OCI-LY1 (cell line): ENCODE results near the gene NBPF20.
"Not testable (repeated sequence)": the region's sequence is repeated elsewhere in the genome, so short reads cannot be mapped to it uniquely, and the experiment has no call there.

Experiments
- CTCF ChIP-seq: fragments of 200-600 bp; sonication (generic), shearing (Covaris generic); IDR thresholded peaks from 2 replicates; pipeline ENCODE4 v1.5.1; 2017; ENCODE audit warnings: mild to moderate bottlenecking, antibody characterized with exemption, low read length, moderate library complexity, mixed read lengths
- EZH2 ChIP-seq: fragments of 200-600 bp; sonication (generic), shearing (Covaris generic); IDR thresholded peaks from 2 replicates; pipeline ENCODE4 v1.8.0; 2017; ENCODE audit warnings: borderline replicate concordance, mixed run types, mild to moderate bottlenecking, antibody characterized with exemption, low read length, moderate library complexity, mixed read lengths

- not testable (repeated sequence) for TF ChIP-seq EZH2, CTCF
These were observed 26.5 kb upstream of the NBPF20 start for GRCh38 chr1:145451914-145452313.
